Gastroesophageal sphincter (tissue), 4 donors: Measurements from ENCODE around the gene LDLRAD3. TPM values are rescaled to one million over a fixed set of nuclear protein-coding genes. Genes with fewer than 3 reads are reported as not detected.

Experiments
- ATAC-seq: fragments of 150-250 bp; one replicate; pipeline ENCODE4 v1.9.1; 2016; ENCODE audit warnings: mild to moderate bottlenecking, moderate library complexity
- H3K27ac ChIP-seq, 4 donors: fragments of 200-600 bp; sonication (generic) in 3 of 4; 1 replicate in 3 of 4; 2 replicates in 1 of 4; pipeline ENCODE4 v1.5.1; 2016 to 2019
- H3K27me3 ChIP-seq: fragments of 200-600 bp; sonication (generic); one replicate; pipeline ENCODE4 v1.5.1; 2019
- H3K36me3 ChIP-seq, 2 donors: fragments of 200-600 bp; sonication (generic); one replicate each; pipeline ENCODE4 v1.5.1; 2019; ENCODE audit warnings: control low read depth in 1 of 2
- H3K4me1 ChIP-seq, 3 donors: fragments of 200-600 bp; sonication (generic); 1 replicate in 2 of 3; 2 replicates in 1 of 3; pipeline ENCODE4 v1.5.1; 2016 to 2019; ENCODE audit warnings: control low read depth in 2 of 3
- H3K4me3 ChIP-seq, 2 donors: fragments of 200-600 bp; sonication (generic); one replicate each; pipeline ENCODE4 v1.5.1; 2019; ENCODE audit warnings: mild to moderate bottlenecking in 1 of 2, moderate library complexity in 1 of 2
- H3K9me3 ChIP-seq, 3 donors: fragments of 200-600 bp; sonication (generic); one replicate each; pipeline ENCODE4 v1.5.1; 2017 to 2019; ENCODE audit warnings: control low read depth in 2 of 3
- EP300 ChIP-seq: sonication (generic); formaldehyde crosslinking; IDR thresholded peaks from one replicate; pipeline ENCODE4 v1.6.1; 2017; ENCODE audit warnings: antibody characterized with exemption, mild to moderate bottlenecking
- POLR2A ChIP-seq, 2 donors: fragments of 450-650 bp; IDR thresholded peaks; one replicate each; pipeline ENCODE4 v1.6.1; 2017; ENCODE audit warnings: antibody characterized with exemption in 2 of 2, mild to moderate bottlenecking in 2 of 2, moderate library complexity in 1 of 2
- POLR2AphosphoS5 ChIP-seq: sonication (generic); formaldehyde crosslinking; IDR thresholded peaks from one replicate; pipeline ENCODE4 v1.6.1; 2017; ENCODE audit warnings: antibody characterized with exemption
- WGBS, 2 donors: methylation state at CpG; one replicate each; pipeline ENCODE4 v1.1.5; 2018; ENCODE audit warnings: low coverage in 1 of 2; 5-methylcytosine and 5-hydroxymethylcytosine counted together
- total RNA-seq, 4 donors: library from RNA; depleted of rRNA; stranded (reverse); fragments of >200 nt; gene quantifications; one replicate each; pipeline ENCODE4 v1.1.0, GENCODE V29; 2016
- TF ChIP-seq, protein P1 (sequence below), 4 experiments: fragments of 200-600 bp in 2 of 4; fragments of 450-650 bp in 2 of 4; sonication (generic) in 1 of 4; IDR thresholded peaks; one replicate each; pipeline ENCODE4 v1.5.1; 2017 to 2019; ENCODE audit warnings: antibody characterized with exemption in 4 of 4, mild to moderate bottlenecking in 2 of 4, moderate library complexity in 2 of 4

LDLRAD3 gene
- total RNA-seq, 4 donors from 2014 or later = 4.0 to 8.9 (median 7.2) TPM

DNA sequence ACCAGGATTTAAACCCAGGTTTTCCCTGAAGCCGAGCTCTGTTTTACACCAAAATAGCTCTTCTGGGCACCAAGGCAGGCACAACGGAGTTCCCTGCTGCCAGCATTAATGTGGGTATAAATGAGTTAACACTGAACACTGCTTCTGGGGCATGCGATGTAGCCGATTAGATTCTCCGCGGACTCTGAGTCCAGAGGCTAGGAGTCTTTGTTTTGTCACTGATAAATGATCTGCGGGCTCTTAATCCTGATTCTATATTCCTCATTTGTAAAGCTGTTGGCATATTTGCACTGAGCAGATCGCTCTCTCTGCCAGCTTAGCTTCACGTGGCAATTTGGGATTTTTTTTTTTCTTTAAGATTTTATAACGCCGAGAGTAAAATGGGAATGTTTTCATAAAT is 16.8 kb upstream of the LDLRAD3 start:
- 18% methylated on average over 8 to 10 of the region's 11 CpGs for WGBS, 2 donors
- TF ChIP-seq POLR2A (IDR thresholded peaks at IDR 0.05) = no peak
- TF ChIP-seq, protein P1, sequence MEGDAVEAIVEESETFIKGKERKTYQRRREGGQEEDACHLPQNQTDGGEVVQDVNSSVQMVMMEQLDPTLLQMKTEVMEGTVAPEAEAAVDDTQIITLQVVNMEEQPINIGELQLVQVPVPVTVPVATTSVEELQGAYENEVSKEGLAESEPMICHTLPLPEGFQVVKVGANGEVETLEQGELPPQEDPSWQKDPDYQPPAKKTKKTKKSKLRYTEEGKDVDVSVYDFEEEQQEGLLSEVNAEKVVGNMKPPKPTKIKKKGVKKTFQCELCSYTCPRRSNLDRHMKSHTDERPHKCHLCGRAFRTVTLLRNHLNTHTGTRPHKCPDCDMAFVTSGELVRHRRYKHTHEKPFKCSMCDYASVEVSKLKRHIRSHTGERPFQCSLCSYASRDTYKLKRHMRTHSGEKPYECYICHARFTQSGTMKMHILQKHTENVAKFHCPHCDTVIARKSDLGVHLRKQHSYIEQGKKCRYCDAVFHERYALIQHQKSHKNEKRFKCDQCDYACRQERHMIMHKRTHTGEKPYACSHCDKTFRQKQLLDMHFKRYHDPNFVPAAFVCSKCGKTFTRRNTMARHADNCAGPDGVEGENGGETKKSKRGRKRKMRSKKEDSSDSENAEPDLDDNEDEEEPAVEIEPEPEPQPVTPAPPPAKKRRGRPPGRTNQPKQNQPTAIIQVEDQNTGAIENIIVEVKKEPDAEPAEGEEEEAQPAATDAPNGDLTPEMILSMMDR (IDR thresholded peaks at IDR 0.05) = no peak
- no peak for TF ChIP-seq EP300
- no peak for TF ChIP-seq POLR2AphosphoS5

DNA sequence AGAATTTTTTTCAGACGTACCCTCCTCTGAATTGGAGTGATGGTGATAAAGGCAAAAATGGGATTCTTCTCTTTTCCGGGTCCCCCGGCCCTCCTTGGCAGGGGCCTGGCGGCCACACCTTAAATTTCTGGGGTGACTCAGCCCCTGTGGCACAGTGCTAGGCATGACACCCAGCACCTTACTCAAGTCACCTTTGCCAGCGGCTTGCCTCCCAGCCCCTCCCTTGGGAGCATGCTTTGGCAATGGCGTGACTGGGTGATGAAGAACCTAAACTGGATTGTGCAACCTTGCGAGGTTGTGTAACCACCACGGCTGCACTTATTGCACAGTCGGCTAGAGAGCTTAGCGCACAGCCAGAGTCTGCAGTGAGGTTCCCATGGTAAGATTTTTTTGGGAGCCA is 16.2 kb upstream of the LDLRAD3 start:
- Histone ChIP-seq H3K4me3 (no peak overlapping the region), H3K4me1 (peaks cover 0 to 16% (median 0%) of the 10 kb centered on the region in 3 donors), H3K9me3 (peaks cover 0 to 6% (median 0%) of the 10 kb centered on the region in 3 donors), H3K36me3 (no peaks in the 10 kb centered on the region), H3K27me3 (peaks cover 4% of the 10 kb centered on the region), H3K27ac (no peak overlapping the region)
- peak; percentile 87 for ATAC-seq
- WGBS, 2 donors = 40 to 53% methylated on average over 6 to 10 of the region's 10 CpGs
- TF ChIP-seq POLR2AphosphoS5 (peak; percentile 73), POLR2A (IDR thresholded peaks at IDR 0.05) (no peak), EP300 (no peak)
- TF ChIP-seq, protein P1 (IDR thresholded peaks at IDR 0.05) = peak in 1 of 4 experiments; percentile 4

More for the DNA sequence above, 16.8 kb upstream of the LDLRAD3 start:
- Histone ChIP-seq H3K4me1 (peaks cover 0 to 16% (median 0%) of the 10 kb centered on the region in 3 donors), H3K27ac (no peak overlapping the region), H3K9me3 (peaks cover 0 to 2% (median 0%) of the 10 kb centered on the region in 3 donors), H3K36me3 (no peaks in the 10 kb centered on the region), H3K27me3 (peaks cover 4% of the 10 kb centered on the region), H3K4me3 (no peak overlapping the region)
- no peak for ATAC-seq

DNA sequence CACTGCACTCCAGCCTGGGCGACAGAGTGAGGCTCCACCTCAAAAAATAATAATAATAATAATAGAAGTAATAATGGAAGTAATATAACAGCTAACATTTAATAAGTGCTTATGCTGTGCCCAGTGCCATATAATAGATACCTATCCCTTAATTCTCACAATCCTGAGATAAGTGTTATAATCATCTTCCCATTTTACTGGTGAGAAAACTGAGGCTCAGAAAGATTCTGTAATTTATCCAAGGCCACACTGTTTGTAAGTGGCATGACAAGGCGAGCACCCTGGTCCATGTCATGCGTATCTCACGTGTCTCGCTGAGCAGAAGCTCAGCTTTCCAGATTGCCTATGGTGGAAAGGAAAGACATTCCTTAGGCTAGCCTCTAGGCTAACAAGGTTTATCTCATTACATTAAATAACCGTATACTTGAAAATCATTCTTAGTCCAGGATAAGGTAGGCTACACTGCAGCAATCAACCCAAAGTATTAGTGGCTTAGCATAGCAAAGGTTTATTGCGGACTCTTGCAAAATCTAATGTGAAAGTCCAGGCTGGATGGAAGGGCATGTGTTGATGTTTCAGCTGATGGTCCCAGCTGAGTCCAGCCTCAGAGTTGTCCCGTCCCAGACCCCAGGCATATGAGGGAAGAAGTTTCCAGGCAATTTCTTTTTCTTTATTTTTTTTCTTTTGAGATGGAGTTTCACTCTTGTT is 15.0 kb upstream of the LDLRAD3 start:
- Histone ChIP-seq H3K4me1 (peaks cover 0 to 16% (median 0%) of the 10 kb centered on the region in 3 donors), H3K9me3 (peaks cover 0 to 6% (median 0%) of the 10 kb centered on the region in 3 donors), H3K36me3 (no peaks in the 10 kb centered on the region), H3K4me3 (no peak overlapping the region), H3K27me3 (peaks cover 4% of the 10 kb centered on the region), H3K27ac (no peak overlapping the region)
- ATAC-seq = no peak
- 95 to 100% methylated on average over 7 to 8 of the region's 8 CpGs for WGBS, 2 donors
- TF ChIP-seq EP300 (no peak), POLR2AphosphoS5 (no peak), POLR2A (IDR thresholded peaks at IDR 0.05) (no peak)
- TF ChIP-seq, protein P1 (IDR thresholded peaks at IDR 0.05) = no peak

DNA sequence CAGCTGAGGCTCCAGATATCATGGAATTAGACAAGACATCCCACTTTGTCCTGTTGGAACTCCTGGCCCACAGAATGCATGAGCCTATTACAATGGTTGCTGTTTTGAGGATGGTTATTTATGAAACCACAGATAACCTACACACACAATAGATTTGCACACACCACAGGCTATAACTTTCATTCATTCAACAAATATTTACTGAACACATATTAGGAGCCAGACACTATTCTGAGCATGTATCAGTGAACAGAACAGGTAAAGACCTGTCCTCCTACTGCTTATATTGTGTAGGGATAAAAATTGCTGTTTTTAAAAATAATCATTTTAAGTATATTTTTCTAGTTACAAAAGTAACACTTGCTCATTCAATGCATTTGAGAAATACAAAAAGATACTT is 13.4 kb upstream of the LDLRAD3 start:
- no peak for ATAC-seq
- Histone ChIP-seq H3K4me1 (peaks cover 0 to 16% (median 0%) of the 10 kb centered on the region in 3 donors), H3K36me3 (no peaks in the 10 kb centered on the region), H3K27me3 (peaks cover 4% of the 10 kb centered on the region), H3K4me3 (no peak overlapping the region), H3K27ac (no peak overlapping the region), H3K9me3 (peaks cover 0 to 6% (median 0%) of the 10 kb centered on the region in 3 donors)
- TF ChIP-seq EP300 (no peak), POLR2A (IDR thresholded peaks at IDR 0.05) (no peak), POLR2AphosphoS5 (no peak)
- TF ChIP-seq, protein P1 (IDR thresholded peaks at IDR 0.05) = no peak

- Histone ChIP-seq H3K27me3 (no peaks in the 10 kb centered on the region), H3K27ac (no peak overlapping the region), H3K4me3 (no peak overlapping the region), H3K9me3 (peaks cover 0 to 6% (median 0%) of the 10 kb centered on the region in 3 donors), H3K4me1 (peaks cover 0 to 11% (median 0%) of the 10 kb centered on the region in 3 donors), H3K36me3 (no peaks in the 10 kb centered on the region)
- TF ChIP-seq EP300 (no peak), POLR2AphosphoS5 (no peak), POLR2A (IDR thresholded peaks at IDR 0.05) (no peak)
- TF ChIP-seq, protein P1 (IDR thresholded peaks at IDR 0.05) = no peak
- no peak for ATAC-seq
- WGBS, 2 donors = 50 to 80% methylated on average over 1 to 2 of the region's 2 CpGs
Measured at GRCh38 chr11:35932121-35932520, 11.7 kb upstream of the LDLRAD3 start.
